Gastroesophageal sphincter (tissue), 3 donors: ENCODE data around the gene GARIN5B.

Experiments
- CTCF ChIP-seq, 4 experiments: fragments of 200-600 bp in 2 of 4; fragments of 450-650 bp in 2 of 4; sonication (generic) in 1 of 4; IDR thresholded peaks; one replicate each; pipeline ENCODE4 v1.5.1; 2017 to 2019; ENCODE audit warnings: antibody characterized with exemption in 4 of 4, mild to moderate bottlenecking in 2 of 4, moderate library complexity in 2 of 4
- POLR2A ChIP-seq, 2 donors: fragments of 450-650 bp; IDR thresholded peaks; one replicate each; pipeline ENCODE4 v1.6.1; 2017; ENCODE audit warnings: antibody characterized with exemption in 2 of 2, mild to moderate bottlenecking in 2 of 2, moderate library complexity in 1 of 2

- TF ChIP-seq CTCF (IDR thresholded peaks at IDR 0.05) (no peak), POLR2A (IDR thresholded peaks at IDR 0.05) (no peak)
Observed at GRCh38 chr19:55368701-55369563, 5.9 kb upstream of the GARIN5B start.
